ACHN (cell line): Measurements from ENCODE around the gene ABCC12.

Experiments
- DNase-seq: peaks from one replicate; pipeline ENCODE4 v3.0.0-alpha.2; 2015
- in situ Hi-C: cut with HindIII; loops from 2 replicates; pipeline ENCODE4 v1.10.0; 2017; ENCODE audit warnings: low sequenced_read_pairs, low pct_ligation_motif_present, low pct_unique_long_range_greater_than_20kb

ABCC12 gene

DNA sequence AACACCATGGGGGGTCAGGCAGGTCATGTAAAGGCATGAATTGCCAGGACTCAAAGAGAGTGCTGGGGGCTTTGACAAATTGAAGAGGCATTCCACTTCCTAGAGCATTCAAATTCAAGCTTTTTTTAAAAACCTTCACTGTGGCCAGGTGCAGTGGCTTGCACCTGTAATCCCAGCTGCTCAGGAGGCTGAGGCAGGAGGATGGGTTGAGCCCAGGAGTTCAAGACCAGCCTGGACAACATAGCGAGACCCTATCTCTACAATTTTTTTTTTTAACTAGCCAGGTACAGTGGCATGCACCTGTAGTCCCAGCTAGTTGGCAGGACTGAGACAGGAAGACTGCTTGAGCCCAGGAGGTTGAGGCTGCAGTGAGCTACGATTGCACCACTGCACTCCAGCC, 17.2 kb downstream of the ABCC12 start:
- no peak for DNase-seq
- in situ Hi-C loops = no loop called here

DNA sequence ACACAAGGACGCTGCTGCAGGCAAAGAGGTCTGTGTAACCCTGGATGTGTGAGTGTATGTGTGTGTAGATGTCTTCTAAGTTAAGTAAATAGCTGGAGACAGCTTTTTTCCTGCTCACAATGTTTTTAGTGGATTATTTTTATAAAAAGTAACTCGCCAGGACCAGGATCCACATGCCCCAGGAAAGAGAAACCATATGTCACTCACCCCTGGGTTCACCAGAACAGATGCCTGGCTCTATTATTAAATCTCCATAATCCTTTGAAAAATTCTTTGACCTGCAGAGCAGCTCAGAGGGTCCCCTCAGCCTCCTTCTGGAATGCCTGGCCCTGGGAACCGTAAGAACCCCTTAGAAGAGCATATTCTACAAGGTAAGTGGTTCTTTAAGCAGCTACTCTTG, 18.0 kb downstream of the ABCC12 start:
- no peak for DNase-seq
- in situ Hi-C loops = no loop called here

DNA sequence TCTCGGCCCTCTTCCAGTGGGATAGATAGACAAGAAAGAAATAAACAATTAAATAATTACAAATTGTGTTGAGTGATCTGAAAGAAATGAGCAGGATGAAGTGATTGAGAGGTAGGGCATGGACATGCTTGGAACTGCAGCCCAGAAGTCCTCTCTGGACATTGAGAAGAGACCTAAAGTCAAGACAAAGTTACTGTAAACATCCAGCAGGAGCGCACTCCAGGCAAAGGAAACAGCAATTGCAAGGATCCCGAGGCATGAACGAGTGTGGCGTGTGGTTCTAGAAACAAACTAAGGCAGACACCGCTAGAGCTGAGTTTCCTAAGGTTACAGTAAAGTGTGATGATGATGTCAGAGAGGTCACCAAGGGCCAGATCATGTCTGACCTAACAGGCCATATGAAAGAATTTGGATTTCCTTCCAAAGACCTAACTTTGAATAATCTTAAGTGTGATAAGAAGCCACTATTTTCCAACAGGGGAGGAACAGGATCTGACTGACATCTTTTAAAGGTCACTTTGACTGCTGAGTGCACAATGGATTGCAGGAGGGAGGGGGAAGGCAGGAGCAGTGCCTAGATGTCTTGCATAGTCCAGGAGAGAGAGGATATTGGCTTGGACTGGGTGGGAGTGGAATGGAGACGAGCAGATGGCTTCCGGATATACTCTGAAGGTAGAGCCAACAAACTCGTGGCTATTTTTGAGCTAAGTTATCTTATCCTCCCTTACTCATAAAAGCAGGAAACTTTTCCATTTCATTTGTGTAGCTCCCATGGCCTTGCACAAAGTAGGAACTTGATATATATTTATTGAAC, 19.0 kb downstream of the ABCC12 start:
- DNase-seq = no peak

DNA sequence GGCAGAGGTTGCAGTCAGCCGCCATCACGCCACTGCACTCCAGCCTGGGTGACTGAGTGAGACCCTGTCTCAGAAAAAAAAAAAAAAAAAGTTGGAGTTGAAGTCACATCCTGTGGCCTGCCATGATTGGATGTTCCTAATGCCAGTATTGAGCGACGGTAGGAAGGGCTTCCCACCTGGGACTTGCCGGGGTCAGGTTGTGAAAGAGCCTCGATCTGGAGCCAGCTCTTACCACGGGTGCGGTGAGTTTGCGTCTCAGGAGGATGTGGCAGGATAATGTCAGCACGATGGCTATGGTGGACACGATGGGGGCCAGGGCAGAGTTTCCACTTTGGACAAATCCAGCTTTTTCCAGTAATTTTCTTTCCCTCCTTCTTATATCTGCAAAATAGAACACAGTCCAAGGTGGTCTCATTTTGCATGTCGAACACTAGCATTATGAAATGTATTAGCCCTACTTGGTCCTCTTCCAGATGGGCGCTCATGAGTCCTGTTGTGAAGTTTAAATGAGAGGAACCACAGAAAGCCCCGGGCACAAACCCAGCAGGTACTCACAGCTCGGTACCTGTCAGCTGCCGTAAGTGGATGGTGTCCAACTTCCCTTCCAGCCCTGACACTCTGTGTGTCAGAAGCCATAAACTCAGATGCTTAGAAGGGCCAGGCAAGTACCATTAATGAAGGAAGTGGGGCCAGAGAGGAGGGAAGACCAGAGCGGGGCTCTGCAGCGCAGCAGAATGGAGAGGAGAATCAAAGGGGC, 22.2 kb downstream of the ABCC12 start:
- in situ Hi-C loops = no loop called here
- DNase-seq = no peak

More for the DNA sequence above, 19.0 kb downstream of the ABCC12 start:
- in situ Hi-C loops = no loop called here

DNA sequence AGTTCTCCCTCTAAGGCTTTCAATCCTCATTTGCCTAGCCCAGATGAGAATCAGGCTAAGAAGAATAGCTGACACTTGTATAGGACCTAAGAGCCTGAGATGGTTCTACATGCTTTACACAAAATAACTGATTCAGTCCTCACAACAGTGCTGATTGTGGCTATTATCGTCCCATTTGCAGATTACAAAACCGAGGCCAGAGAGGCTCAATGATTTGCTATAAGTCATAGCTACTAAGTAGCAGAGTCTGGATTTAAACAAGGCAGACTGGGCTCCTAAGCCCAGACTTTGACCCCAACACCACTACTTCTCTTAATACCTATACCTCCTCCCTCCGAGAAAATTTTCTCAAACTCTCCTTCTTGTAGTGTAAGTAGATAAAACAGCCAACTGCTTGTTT, 23.1 kb downstream of the ABCC12 start:
- in situ Hi-C loops = no loop called here

DNA sequence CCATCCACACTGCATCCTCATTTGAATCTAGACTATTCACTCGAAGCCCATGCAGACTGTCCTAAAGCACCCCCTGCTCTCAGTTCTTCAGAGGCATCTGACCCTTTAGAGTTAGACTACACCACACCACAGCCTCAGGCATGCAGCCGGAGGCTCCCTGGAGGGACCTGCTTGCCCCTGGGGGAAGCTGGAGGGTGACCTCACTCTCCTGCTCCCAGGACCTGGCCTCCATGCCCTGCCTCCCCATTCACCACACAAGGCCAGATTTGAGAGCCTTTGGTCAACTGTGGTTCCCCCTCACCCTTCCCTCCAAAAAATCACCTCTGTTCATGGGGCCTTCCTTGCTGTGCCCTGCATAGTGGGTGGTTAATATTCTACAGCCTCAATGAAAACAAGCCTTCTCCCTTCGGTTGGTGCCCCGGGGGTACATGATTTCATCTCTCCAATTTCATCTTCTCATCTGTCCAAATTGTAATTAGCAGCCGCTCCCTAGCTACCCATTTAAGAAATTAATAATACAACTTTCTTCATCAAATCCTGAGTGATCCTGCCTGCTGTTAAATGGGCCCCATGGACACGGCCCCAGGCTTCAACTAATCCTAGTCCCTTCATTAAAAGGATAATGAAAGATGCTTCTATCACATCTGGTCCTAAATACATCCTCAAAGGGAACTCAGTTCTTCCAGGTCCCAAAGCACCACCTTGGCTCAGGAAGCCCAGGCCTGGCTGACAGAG, 24.4 kb downstream of the ABCC12 start:
- DNase-seq = no peak
- in situ Hi-C loops = no loop called here

More for the DNA sequence above, 23.1 kb downstream of the ABCC12 start:
- DNase-seq = no peak

DNA sequence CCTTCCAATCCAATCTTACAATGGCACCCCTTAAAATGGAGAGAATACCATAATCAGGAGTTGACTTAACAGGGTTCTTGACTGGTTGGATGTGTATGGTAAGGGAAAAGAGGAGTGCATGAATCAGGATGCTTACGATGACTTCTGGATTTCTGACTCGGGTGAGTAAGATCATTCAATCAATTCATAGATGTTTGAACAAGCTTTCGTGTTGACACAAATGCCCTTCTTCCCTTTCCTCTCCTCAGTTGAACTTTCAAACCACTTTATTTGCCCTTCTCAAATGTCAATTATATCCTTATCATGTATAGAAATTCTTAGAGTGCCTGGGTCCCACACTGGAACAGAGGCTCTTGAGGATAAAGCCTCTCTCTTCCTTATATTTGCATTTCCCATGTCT, 25.9 kb downstream of the ABCC12 start:
- in situ Hi-C loops = no loop called here
- no peak for DNase-seq

DNA sequence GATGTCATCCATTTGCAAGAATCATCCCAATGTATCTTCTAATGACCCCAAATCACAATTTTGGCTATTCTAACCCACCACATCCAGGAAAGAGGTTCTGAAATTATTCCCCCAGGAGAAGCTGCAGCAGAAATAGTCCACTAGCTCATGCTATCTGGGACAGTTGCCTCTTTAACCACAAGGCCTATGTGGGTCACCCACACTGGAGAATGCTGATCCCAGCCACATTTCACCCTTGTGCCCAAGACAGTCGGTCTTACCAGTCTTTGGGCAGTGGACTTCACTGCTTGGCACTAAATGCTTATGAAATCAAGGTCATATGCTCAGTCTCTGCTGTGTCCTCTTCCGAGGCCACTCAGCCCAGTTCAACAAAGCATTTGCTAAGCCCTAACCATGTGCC, 27.0 kb downstream of the ABCC12 start:
- in situ Hi-C loops = no loop called here
- DNase-seq = no peak

DNA sequence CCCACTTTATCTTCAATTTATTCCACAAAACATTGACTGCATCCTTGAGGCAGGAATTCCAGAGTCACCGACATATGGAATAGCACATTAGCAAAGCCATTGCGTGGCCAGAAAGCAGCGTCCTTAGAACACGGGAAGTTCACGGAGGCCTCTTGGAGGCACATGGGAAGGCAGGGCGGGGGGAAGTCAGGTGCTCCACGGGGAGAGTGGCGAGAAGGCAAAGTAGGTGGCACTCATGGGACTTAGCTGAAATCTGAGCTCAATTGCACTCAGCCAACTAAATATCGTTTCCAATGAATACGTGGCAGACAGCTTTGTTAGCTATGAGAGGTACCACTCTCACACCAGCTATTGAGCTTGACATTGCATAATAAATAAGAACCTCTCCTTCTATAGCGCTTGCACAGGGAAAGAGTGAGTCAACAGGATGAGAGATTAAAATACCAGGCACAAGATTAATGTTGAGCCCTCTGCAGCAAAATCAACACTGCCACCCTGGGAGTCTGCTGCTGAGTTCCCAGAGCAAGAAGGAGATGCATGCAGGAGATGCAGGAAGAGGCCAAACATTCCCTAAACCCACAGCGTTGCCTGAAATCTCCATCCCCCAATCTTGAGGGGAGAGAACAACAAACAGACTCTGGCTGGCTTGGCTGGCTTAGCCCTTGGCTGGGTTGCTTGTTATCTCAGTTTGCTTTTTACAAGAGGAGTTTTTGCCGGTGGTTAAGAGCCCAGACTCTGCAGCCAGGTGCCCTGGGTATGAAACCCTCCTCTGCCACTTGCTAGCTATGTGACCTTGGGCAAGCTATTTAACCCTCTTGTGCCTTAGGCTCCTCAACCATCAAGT, 28.8 kb downstream of the ABCC12 start:
- in situ Hi-C loops = no loop called here
- DNase-seq = peak; percentile 71

DNA sequence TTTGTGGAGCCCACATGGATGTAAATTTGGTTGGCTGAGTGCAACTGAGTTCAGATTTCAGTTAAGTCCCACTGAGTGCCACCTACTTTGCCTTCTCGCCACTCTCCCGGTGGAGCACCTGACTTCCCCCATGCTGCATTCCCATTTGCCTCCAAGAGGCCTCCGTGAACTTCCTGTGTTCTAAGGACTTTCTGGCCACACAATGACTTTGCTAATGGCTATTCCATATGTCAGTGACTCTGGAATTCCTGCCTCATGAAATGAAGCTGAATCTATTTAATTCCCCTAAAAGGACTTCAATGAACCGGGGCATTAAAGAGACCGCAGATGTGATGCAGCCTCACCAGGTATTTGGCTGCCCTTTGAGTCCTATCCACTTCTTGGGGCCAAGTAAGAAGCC, 29.9 kb downstream of the ABCC12 start:
- in situ Hi-C loops = no loop called here
- no peak for DNase-seq

DNA sequence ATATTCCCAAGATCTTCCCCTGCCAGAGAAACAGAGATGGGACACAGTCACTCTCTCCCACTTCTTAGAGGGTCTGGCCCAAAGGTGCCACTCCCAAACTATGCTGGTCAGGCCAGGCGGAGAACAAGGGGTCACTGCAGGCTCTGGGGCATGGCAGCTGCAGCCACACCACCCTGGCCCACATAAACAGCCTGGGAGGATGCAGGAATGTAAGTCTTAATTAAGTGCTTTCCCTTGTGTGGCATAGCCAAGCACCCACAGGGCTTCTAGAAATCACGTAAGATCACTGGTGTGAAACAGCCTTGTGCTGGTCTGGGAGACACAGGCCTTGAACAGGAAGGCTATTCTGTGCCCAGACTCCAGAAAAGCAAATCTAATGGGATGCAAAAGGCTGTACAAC, 31.5 kb downstream of the ABCC12 start:
- in situ Hi-C loops = no loop called here
- DNase-seq = no peak

DNA sequence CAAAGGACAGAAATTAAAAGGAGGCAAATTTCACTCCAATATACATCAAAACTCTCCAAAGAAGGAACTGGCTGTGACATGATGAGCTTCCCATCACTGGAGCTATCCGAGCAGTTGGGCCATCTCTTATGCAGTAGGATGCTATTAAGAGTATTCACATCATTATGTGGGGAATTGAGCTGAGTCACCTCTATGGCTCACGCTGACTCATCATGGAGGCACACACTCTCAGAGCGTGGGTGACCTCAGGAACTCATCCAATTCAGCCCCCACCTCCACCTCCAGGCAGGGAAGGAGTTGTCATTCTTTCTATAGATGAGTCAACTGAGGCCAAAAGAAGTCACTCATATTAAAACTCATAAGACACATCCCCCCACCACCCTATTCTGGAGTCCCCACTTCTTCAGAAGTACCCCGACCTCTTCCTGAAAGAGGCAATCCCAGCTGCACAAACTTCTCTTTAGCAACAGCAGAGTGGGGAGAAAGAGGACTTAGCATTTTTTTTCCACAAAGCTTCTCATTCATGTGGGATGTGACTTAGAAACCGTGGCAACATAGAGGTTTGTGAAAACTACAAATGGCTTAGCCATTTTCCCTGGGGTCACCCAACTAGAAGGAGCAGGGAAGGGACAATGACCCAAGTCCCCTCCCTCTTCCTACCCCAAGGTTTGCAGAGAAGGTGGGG, 32.5 kb downstream of the ABCC12 start:
- peak; percentile 98 for DNase-seq
- in situ Hi-C loops = no loop called here

DNA sequence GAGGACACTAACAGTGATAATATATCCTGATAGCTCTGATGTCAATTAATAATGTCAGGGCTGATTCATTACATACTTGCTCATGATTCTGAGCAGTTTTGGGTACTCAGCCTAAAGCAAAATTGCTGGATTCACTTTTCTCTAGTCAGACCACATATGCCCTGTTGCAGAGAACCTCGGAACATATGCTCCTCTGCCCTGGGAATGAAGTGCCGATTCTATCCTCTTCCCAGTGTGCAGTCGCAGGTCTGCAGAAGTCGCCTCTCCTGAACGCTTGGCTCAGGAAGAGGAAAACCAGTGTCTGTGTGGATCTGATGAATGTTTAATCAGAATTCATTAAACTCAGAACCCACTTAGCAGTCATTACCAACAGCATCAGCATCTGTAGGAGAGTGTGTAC, 34.5 kb downstream of the ABCC12 start:
- in situ Hi-C loops = no loop called here
- DNase-seq = no peak

DNA sequence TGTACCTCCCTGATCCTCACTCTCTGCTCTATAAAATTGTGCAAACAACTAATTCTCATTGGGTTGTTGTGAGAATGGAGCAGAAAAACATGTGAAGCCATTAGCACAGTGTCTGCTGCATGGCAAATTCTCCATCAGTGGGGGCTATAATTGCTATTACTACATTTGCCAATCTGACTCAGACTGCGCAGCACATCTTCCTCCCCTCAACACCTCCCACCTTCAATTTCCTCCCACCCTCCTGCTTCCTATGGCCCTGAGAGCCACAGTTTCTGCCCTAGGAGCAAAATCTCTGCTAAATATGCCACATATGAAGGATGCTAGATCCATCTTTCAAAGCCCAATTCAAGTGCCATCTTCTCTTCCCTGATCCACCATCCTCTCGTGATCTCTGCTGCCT, 37.0 kb downstream of the ABCC12 start:
- no peak for DNase-seq
- in situ Hi-C loops = no loop called here

DNA sequence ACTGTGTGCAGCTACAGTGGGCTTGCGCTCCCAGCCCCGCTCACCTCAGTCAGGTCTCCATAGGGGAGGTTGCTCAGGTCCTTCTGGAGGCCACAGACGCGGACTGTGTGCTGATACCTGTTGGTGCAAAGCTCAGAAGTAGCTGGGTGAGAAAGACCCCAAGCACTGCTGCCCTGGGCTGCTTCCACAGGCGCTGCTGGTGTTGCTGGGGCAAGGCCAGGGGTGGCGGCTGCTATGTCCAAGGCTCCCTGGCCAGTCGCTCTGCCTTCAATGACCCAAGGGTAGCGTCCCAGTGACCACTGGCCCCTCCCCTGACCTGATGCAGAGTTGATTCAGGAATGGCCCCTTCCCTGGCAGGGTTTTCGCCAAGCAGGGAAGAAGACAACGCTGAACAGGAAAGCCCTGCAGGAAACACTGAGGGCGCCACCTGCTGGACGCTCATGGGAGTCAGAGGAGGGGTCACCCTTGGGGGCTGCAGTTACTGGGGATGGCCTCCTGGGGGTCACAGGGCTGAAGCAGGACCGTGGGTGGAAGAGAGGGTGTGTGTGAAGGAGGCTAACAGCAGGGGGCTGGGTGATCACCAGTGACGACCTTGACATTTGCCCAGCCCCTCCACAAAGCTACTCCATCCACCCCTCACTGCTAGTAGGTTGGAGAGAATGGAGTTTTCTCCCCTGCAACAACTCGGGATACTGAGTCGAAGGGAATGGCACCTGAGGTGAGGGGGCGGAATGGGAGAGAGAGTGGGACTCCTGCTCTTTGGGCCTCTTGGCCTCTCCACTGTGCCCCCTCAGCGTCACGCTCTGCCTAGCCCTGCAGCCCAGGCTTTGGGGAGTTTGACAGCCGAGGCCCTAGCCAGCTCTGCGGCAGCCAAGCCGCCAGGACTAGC, 38.3 kb downstream of the ABCC12 start:
- in situ Hi-C loops = no loop called here
- DNase-seq = peak; percentile 73

DNA sequence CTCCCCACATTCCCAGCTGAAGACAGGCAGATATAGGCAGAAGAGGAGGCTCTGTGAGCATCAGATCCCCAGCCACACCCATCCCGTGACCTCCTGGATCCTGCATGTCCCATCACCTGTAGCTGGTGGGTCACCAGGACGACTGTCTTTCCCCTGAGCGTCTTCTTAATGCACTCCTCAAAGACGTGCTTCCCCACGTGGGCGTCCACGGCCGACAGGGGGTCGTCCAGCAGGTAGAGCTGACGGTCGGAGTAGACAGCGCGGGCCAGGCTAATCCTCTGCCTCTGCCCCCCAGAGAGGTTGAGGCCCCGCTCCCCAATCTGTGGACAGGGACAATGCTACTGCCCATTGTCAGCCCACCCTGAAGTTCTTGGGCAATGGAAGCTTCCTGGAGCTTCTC, 40.5 kb downstream of the ABCC12 start:
- no peak for DNase-seq
- in situ Hi-C loops = no loop called here

DNA sequence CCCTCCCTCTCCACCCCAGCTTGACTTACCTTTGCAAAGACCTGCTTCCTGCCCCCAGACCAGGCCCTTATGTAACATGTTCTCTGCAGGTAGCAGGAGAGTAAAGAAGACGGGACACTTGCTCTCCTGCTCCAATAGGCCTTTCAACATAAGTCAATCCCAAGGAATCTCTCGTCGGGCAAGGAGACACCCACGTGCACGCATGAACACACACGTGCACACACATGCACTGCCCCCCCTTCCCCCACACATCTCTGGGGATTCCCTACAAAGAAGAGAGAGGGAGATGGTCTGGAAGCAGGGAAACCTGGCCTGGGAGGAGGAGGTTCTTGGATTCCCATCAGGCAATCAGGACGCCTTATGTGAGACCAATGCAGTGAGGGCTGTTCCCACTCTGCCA, 41.4 kb downstream of the ABCC12 start:
- in situ Hi-C loops = no loop called here
- DNase-seq = no peak
